Measurements from ENCODE around the gene KAZN. TPM values are rescaled to one million over a fixed set of nuclear protein-coding genes. Genes with fewer than 3 reads are reported as not detected.

KAZN gene
- total RNA-seq, 1 donor from 2014 or later = 33.5 TPM

- H3K4me3 ChIP-seq = no peak overlapping the region
- H3K4me1 ChIP-seq = peaks cover 4% of the 10 kb centered on the region
- no peak for DNase-seq
- no peak overlapping the region for H3K27ac ChIP-seq
- H3K36me3 ChIP-seq = peaks cover 8% of the 10 kb centered on the region
- no peaks in the 10 kb centered on the region for H3K9me3 ChIP-seq
- ATAC-seq = no peak
- no peaks in the 10 kb centered on the region for H3K27me3 ChIP-seq
- intact Hi-C loops (cut with DNase I) = loop anchor here (10.0 kb wide), 1 partner anchor 259 kb away; no protein-coding TSS in a partner anchor
- TF ChIP-seq CTCF (IDR thresholded peaks at IDR 0.05) = no peak
Observed at GRCh38 chr1:15043934-15044333, 445.4 kb downstream of the KAZN start.

GRCh38 chr1:15045123-15045522, 446.6 kb downstream of the KAZN start:
- Histone ChIP-seq H3K4me3 (no peak overlapping the region), H3K27me3 (no peaks in the 10 kb centered on the region), H3K4me1 (peaks cover 4% of the 10 kb centered on the region), H3K9me3 (no peaks in the 10 kb centered on the region), H3K36me3 (peaks cover 8% of the 10 kb centered on the region), H3K27ac (no peak overlapping the region)
- intact Hi-C loops (cut with DNase I) = loop anchor here (10.0 kb wide), 1 partner anchor 260 kb away; no protein-coding TSS in a partner anchor
- DNase-seq (no peak), ATAC-seq (no peak)
- no peak for TF ChIP-seq CTCF (IDR thresholded peaks at IDR 0.05)

GRCh38 chr1:15046487-15047165, 448.1 kb downstream of the KAZN start:
- DNase-seq = peak; percentile 81
- peak; percentile 89 for ATAC-seq

GRCh38 chr1:15047237-15047636, 448.8 kb downstream of the KAZN start:
- DNase-seq (no peak), ATAC-seq (no peak)
- no peak overlapping the region for H3K4me3 ChIP-seq
- no peaks in the 10 kb centered on the region for H3K9me3 ChIP-seq
- H3K4me1 ChIP-seq = peaks cover 4% of the 10 kb centered on the region
- TF ChIP-seq CTCF (IDR thresholded peaks at IDR 0.05) = no peak
- H3K27ac ChIP-seq = no peak overlapping the region
- H3K36me3 ChIP-seq = peaks cover 8% of the 10 kb centered on the region
- no peaks in the 10 kb centered on the region for H3K27me3 ChIP-seq
- intact Hi-C loops (cut with DNase I) = loop anchor here (10.0 kb wide), 1 partner anchor 262 kb away; no protein-coding TSS in a partner anchor

More at GRCh38 chr1:15046487-15047165, 448.1 kb downstream of the KAZN start:
- peaks cover 4% of the 10 kb centered on the region for H3K4me1 ChIP-seq
- H3K27ac ChIP-seq = no peak overlapping the region
- peaks cover 8% of the 10 kb centered on the region for H3K36me3 ChIP-seq
- no peak overlapping the region for H3K4me3 ChIP-seq
- intact Hi-C loops (cut with DNase I) = loop anchor here (10.0 kb wide), 1 partner anchor 262 kb away; no protein-coding TSS in a partner anchor
- no peaks in the 10 kb centered on the region for H3K9me3 ChIP-seq
- no peaks in the 10 kb centered on the region for H3K27me3 ChIP-seq
- peak; percentile 93 for TF ChIP-seq CTCF (IDR thresholded peaks at IDR 0.05)

- H3K36me3 ChIP-seq = peaks cover 8% of the 10 kb centered on the region
- no peaks in the 10 kb centered on the region for H3K27me3 ChIP-seq
- ATAC-seq = no peak
- DNase-seq = no peak
- peaks cover 4% of the 10 kb centered on the region for H3K4me1 ChIP-seq
- no peak overlapping the region for H3K4me3 ChIP-seq
- intact Hi-C loops (cut with DNase I) = loop anchor here (10.0 kb wide), 1 partner anchor 264 kb away; no protein-coding TSS in a partner anchor
- no peaks in the 10 kb centered on the region for H3K9me3 ChIP-seq
- TF ChIP-seq CTCF (IDR thresholded peaks at IDR 0.05) = no peak
- no peak overlapping the region for H3K27ac ChIP-seq
Observed at GRCh38 chr1:15048437-15048980, 450.0 kb downstream of the KAZN start.

Data from upper lobe of right lung (tissue), 1 donor.